Loucy (cell line): ENCODE data around the gene CCDC200.

Experiments used
- H2AFZ ChIP-seq: fragments of 200-600 bp; sonication (generic); 2 replicates; pipeline ENCODE4 v1.6.0; 2016; ENCODE audit warnings: antibody characterized with exemption, mild to moderate bottlenecking, low read length, moderate library complexity
- H3F3A ChIP-seq: fragments of 200-600 bp; 2 replicates; pipeline ENCODE4 v1.6.0; 2016; ENCODE audit warnings: antibody characterized with exemption, low read depth, mild to moderate bottlenecking
- H3K27me3 ChIP-seq: fragments of 200-600 bp; sonication (generic); 2 replicates; pipeline ENCODE4 v1.6.1; 2014; ENCODE audit warnings: low read length, mild to moderate bottlenecking; ENCODE audit not compliant: insufficient read depth, poor library complexity, severe bottlenecking
- H3K36me3 ChIP-seq: fragments of 200-600 bp; sonication (generic); 2 replicates; pipeline ENCODE4 v1.6.1; 2016; ENCODE audit warnings: low read length; ENCODE audit not compliant: insufficient read depth
- H3K4me1 ChIP-seq: fragments of 200-600 bp; sonication (generic); 2 replicates; pipeline ENCODE4 v1.5.1; 2014; ENCODE audit warnings: low read length, mild to moderate bottlenecking; ENCODE audit not compliant: insufficient read depth, poor library complexity, severe bottlenecking
- H3K4me2 ChIP-seq: fragments of 200-600 bp; sonication (generic); 2 replicates; pipeline ENCODE4 v1.6.0; 2014; ENCODE audit warnings: antibody characterized with exemption, low read length, low read depth, mild to moderate bottlenecking; ENCODE audit not compliant: poor library complexity, severe bottlenecking
- H3K4me3 ChIP-seq: fragments of 200-600 bp; sonication (generic); 2 replicates; pipeline ENCODE4 v1.5.1; 2014; ENCODE audit warnings: low read length, mild to moderate bottlenecking, mixed read lengths; ENCODE audit not compliant: poor library complexity, severe bottlenecking
- H3K79me2 ChIP-seq: fragments of 200-600 bp; sonication (generic); 2 replicates; pipeline ENCODE4 v1.6.1; 2014; ENCODE audit warnings: low read length; ENCODE audit not compliant: insufficient read depth
- H3K9ac ChIP-seq: fragments of 200-600 bp; sonication (generic); 2 replicates; pipeline ENCODE4 v1.6.0; 2014; ENCODE audit warnings: mild to moderate bottlenecking, low read depth, low read length, moderate library complexity; ENCODE audit not compliant: poor library complexity, severe bottlenecking
- H3K9me2 ChIP-seq: fragments of 200-600 bp; sonication (generic); replicated peaks from 2 replicates; pipeline ENCODE4 v1.6.1; 2016; ENCODE audit warnings: low read depth, low read length, mixed read lengths
- H3K9me3 ChIP-seq: fragments of 200-600 bp; sonication (generic); 2 replicates; pipeline ENCODE4 v1.6.1; 2014; ENCODE audit warnings: mild to moderate bottlenecking, antibody characterized with exemption, low read length, low read depth; ENCODE audit not compliant: insufficient read depth
- H4K20me1 ChIP-seq: fragments of 200-600 bp; sonication (generic); 2 replicates; pipeline ENCODE4 v1.6.0; 2014; ENCODE audit warnings: antibody characterized with exemption, low read length, mild to moderate bottlenecking; ENCODE audit not compliant: insufficient read depth, poor library complexity, severe bottlenecking
- EZH2phosphoT487 ChIP-seq: fragments of 200-600 bp; IDR thresholded peaks from 2 replicates; pipeline ENCODE4 v1.6.1; 2018; ENCODE audit warnings: antibody characterized with exemption, mild to moderate bottlenecking, moderate library complexity, borderline replicate concordance
- TF ChIP-seq, protein P1 (sequence below): fragments of 200-600 bp; sonication (generic); conservative IDR thresholded peaks from 2 replicates; pipeline ENCODE4 v1.5.1; 2014; ENCODE audit warnings: mild to moderate bottlenecking, antibody characterized with exemption, low read length

The CCDC200 gene

GRCh38 chr17:43224146-43224705 lies 4.2 kb downstream of the CCDC200 start:
- H2AFZ ChIP-seq, result no peak overlapping the region
- H4K20me1 ChIP-seq, result no peaks in the 10 kb centered on the region
- H3F3A ChIP-seq, result no peaks in the 10 kb centered on the region
- H3K4me3 ChIP-seq, result no peak overlapping the region
- H3K4me1 ChIP-seq, result no peaks in the 10 kb centered on the region
- no peaks in the 10 kb centered on the region for H3K9me2 ChIP-seq
- H3K79me2 ChIP-seq, result no peaks in the 10 kb centered on the region
- H3K9ac ChIP-seq, result no peak overlapping the region
- no peaks in the 10 kb centered on the region for H3K27me3 ChIP-seq
- TF ChIP-seq, protein P1, sequence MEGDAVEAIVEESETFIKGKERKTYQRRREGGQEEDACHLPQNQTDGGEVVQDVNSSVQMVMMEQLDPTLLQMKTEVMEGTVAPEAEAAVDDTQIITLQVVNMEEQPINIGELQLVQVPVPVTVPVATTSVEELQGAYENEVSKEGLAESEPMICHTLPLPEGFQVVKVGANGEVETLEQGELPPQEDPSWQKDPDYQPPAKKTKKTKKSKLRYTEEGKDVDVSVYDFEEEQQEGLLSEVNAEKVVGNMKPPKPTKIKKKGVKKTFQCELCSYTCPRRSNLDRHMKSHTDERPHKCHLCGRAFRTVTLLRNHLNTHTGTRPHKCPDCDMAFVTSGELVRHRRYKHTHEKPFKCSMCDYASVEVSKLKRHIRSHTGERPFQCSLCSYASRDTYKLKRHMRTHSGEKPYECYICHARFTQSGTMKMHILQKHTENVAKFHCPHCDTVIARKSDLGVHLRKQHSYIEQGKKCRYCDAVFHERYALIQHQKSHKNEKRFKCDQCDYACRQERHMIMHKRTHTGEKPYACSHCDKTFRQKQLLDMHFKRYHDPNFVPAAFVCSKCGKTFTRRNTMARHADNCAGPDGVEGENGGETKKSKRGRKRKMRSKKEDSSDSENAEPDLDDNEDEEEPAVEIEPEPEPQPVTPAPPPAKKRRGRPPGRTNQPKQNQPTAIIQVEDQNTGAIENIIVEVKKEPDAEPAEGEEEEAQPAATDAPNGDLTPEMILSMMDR, result no peak
- TF ChIP-seq EZH2phosphoT487, result no peak
- no peaks in the 10 kb centered on the region for H3K9me3 ChIP-seq
- H3K4me2 ChIP-seq, result no peak overlapping the region
- H3K36me3 ChIP-seq, result no peaks in the 10 kb centered on the region

DNA sequence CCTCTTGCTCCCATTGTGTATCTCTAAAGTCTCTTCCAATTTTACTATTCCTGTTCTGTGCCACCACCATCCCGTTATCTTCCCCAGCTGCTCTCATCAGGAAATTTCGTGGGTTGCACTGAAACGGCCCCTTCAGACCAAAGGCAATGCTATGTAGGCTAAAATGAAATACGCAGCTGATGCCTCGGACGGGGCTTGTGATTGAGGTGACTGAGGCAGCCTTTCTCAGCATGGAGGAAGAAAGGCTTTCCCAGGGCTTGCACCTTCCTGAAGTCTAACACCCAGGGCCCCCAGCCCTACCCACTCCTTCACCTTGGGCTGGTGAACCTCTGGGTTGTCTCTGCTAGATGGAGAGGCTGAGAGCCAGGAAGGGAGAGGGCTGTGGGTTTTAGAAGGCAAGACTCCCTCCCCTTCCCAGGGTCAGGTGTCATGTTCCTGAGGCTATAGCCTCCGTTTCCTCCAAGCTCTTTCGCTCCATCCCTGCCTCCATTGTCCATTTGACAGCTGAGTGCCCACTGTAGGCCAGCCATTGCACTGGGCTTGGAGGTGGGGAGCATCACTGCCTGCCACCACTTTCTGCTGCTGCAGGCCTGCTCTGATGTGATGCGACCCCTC lies 7.8 kb downstream of the CCDC200 start:
- no peaks in the 10 kb centered on the region for H3K27me3 ChIP-seq
- no peaks in the 10 kb centered on the region for H3K9me3 ChIP-seq
- no peak overlapping the region for H3K9ac ChIP-seq
- no peaks in the 10 kb centered on the region for H3K9me2 ChIP-seq
- H3F3A ChIP-seq, result no peaks in the 10 kb centered on the region
- H3K4me3 ChIP-seq, result no peak overlapping the region
- no peaks in the 10 kb centered on the region for H4K20me1 ChIP-seq
- H2AFZ ChIP-seq, result no peak overlapping the region
- TF ChIP-seq, protein P1, result no peak
- no peak for TF ChIP-seq EZH2phosphoT487
- no peaks in the 10 kb centered on the region for H3K79me2 ChIP-seq
- no peak overlapping the region for H3K4me2 ChIP-seq
- H3K4me1 ChIP-seq, result peaks cover 14% of the 10 kb centered on the region
- no peaks in the 10 kb centered on the region for H3K36me3 ChIP-seq

- no peak overlapping the region for H3K4me3 ChIP-seq
- H3F3A ChIP-seq, result no peaks in the 10 kb centered on the region
- no peaks in the 10 kb centered on the region for H3K9me3 ChIP-seq
- H3K4me2 ChIP-seq, result no peak overlapping the region
- no peak overlapping the region for H3K9ac ChIP-seq
- H3K4me1 ChIP-seq, result peaks cover 14% of the 10 kb centered on the region
- no peaks in the 10 kb centered on the region for H3K9me2 ChIP-seq
- no peak overlapping the region for H2AFZ ChIP-seq
- no peaks in the 10 kb centered on the region for H3K27me3 ChIP-seq
- no peaks in the 10 kb centered on the region for H4K20me1 ChIP-seq
- H3K79me2 ChIP-seq, result no peaks in the 10 kb centered on the region
- H3K36me3 ChIP-seq, result no peaks in the 10 kb centered on the region
- TF ChIP-seq, protein P1, result no peak
- no peak for TF ChIP-seq EZH2phosphoT487
Observed at GRCh38 chr17:43219746-43220380, 8.6 kb downstream of the CCDC200 start.
